HCT116 (cell line): ENCODE measurements around the gene CAPN5. TPM values are rescaled to one million over a fixed set of nuclear protein-coding genes. Genes with fewer than 3 reads are reported as not detected.

Experiments used
- ATAC-seq: fragments of 200-7000 bp; cut with Tn5 transposase; 2 replicates; pipeline ENCODE4 v1.9.1; 2020; ENCODE audit warnings: mild to moderate bottlenecking, moderate library complexity
- BruUV-seq: library from RNA; stranded (reverse); fragments of 400-500 nt; replicated peaks from 2 replicates; lab custom pipeline; 2021; lab: Mats Ljungman, UMichigan
- CTCF ChIA-PET: fragments of 300-600 bp; sonication (Branson Sonifier 250); formaldehyde crosslinking; loops from one replicate; lab custom pipeline; 2021; ENCODE audit warnings: antibody characterized with exemption; lab: Charles Lee
- POLR2A ChIA-PET: fragments of 300-600, 350-600 bp; sonication (Branson Sonifier 250); formaldehyde crosslinking; loops from one replicate; lab custom pipeline; 2021; ENCODE audit warnings: antibody characterized with exemption; lab: Charles Lee
- RAD21 ChIA-PET, 2 experiments: fragments of 300-600 bp; sonication (Branson Sonifier 250); formaldehyde crosslinking; loops; one replicate each; lab custom pipeline; 2023; ENCODE audit warnings: low total read pairs in 2 of 2; ENCODE audit not compliant: uncharacterized antibody in 2 of 2, unreplicated experiment in 2 of 2, low non-redundant PET in 1 of 2; lab: Charles Lee
- DNase-seq: peaks from one replicate; pipeline ENCODE4 v3.0.0-alpha.2; 2010; ENCODE audit warnings: low read depth, low spot score
- H2AFZ ChIP-seq: fragments of 200-600 bp; shearing (Covaris generic), sonication (generic); 2 replicates; pipeline ENCODE4 v1.6.1; 2017; ENCODE audit warnings: low read depth, mixed run types, mixed read lengths, antibody characterized with exemption, low read length; ENCODE audit not compliant: poor library complexity, severe bottlenecking
- H3K27ac ChIP-seq: 2 replicates; pipeline ENCODE4 v1.5.1; 2012; ENCODE audit warnings: low read depth, low read length
- H3K27me3 ChIP-seq: fragments of 200-600 bp; sonication (generic); 2 replicates; pipeline ENCODE4 v1.6.1; 2016; ENCODE audit warnings: mixed run types, low read length, mixed read lengths; ENCODE audit not compliant: insufficient read depth
- H3K36me3 ChIP-seq, 2 experiments: fragments of 200-500 bp in 1 of 2; fragments of 200-600 bp in 1 of 2; sonication (Bioruptor generic) in 1 of 2; sonication (generic) in 1 of 2; 2 replicates each; pipeline versions ENCODE4 v1.5.1 to v1.6.1; 2014 to 2016; ENCODE audit warnings: low read length in 2 of 2, inconsistent platforms in 1 of 2, mixed read lengths in 1 of 2, mixed run types in 1 of 2; ENCODE audit not compliant: insufficient read depth in 2 of 2, control insufficient read depth in 1 of 2
- H3K4me1 ChIP-seq, 2 experiments: fragments of 200-600 bp in 1 of 2; sonication (generic) in 1 of 2; 2 replicates each; pipeline versions ENCODE4 v1.5.1 to v1.6.1; 2012 to 2017; ENCODE audit warnings: low read length in 2 of 2, inconsistent platforms in 1 of 2, mild to moderate bottlenecking in 1 of 2, mixed read lengths in 1 of 2, mixed run types in 1 of 2, moderate library complexity in 1 of 2; ENCODE audit not compliant: insufficient read depth in 2 of 2, control insufficient read depth in 1 of 2
- H3K4me2 ChIP-seq: fragments of 200-600 bp; sonication (generic); 2 replicates; pipeline ENCODE4 v1.6.1; 2017; ENCODE audit warnings: mixed run types, low read length, mixed read lengths
- H3K4me3 ChIP-seq, 2 experiments: fragments of 200-600 bp in 1 of 2; sonication (generic) in 1 of 2; replicated peaks in 1 of 2; 2 replicates each; pipeline ENCODE4 v1.5.1; 2011 to 2016; ENCODE audit warnings: low read length in 2 of 2, control low read depth in 1 of 2, low read depth in 1 of 2, mild to moderate bottlenecking in 1 of 2, mixed read lengths in 1 of 2, mixed run types in 1 of 2
- H3K79me2 ChIP-seq: fragments of 200-600 bp; sonication (generic); 2 replicates; pipeline ENCODE4 v1.6.1; 2017; ENCODE audit warnings: mild to moderate bottlenecking, mixed run types, low read length, moderate library complexity, mixed read lengths; ENCODE audit not compliant: insufficient read depth
- H3K9ac ChIP-seq: fragments of 200-600 bp; sonication (generic); 2 replicates; pipeline ENCODE4 v1.6.1; 2016; ENCODE audit warnings: low read length, mixed read lengths
- H3K9me2 ChIP-seq: fragments of 200-600 bp; sonication (generic), shearing (Covaris generic); 2 replicates; pipeline ENCODE4 v1.6.1; 2017; ENCODE audit warnings: mixed run types, mild to moderate bottlenecking, moderate library complexity; ENCODE audit not compliant: insufficient read depth
- H3K9me3 ChIP-seq, 2 experiments: fragments of 200-500 bp in 1 of 2; fragments of 200-600 bp in 1 of 2; sonication (Bioruptor generic) in 1 of 2; sonication (generic) in 1 of 2; 2 replicates each; pipeline ENCODE4 v1.6.1; 2014 to 2017; ENCODE audit warnings: low read length in 2 of 2, mixed read lengths in 2 of 2, inconsistent platforms in 1 of 2, low read depth in 1 of 2, mild to moderate bottlenecking in 1 of 2, mixed run types in 1 of 2, moderate library complexity in 1 of 2; ENCODE audit not compliant: control insufficient read depth in 1 of 2, insufficient read depth in 1 of 2
- H4K20me1 ChIP-seq: fragments of 200-600 bp; sonication (generic), shearing (Covaris generic); 2 replicates; pipeline ENCODE4 v1.6.1; 2017; ENCODE audit warnings: mixed run types, mild to moderate bottlenecking, moderate library complexity; ENCODE audit not compliant: insufficient read depth
- CBX3 ChIP-seq: IDR thresholded peaks from 2 replicates; pipeline ENCODE4 v1.6.1; 2012; ENCODE audit warnings: low read depth
- CTCF ChIP-seq, 3 experiments: fragments of 200-600 bp in 1 of 3; sonication (generic) in 1 of 3; IDR thresholded peaks in 2 of 3; conservative IDR thresholded peaks in 1 of 3; 2 replicates each; pipeline ENCODE4 v1.5.1; 2012 to 2017; ENCODE audit warnings: low read depth in 2 of 3, low read length in 2 of 3, antibody characterized with exemption in 1 of 3, borderline replicate concordance in 1 of 3, control low read depth in 1 of 3, mild to moderate bottlenecking in 1 of 3, mixed read lengths in 1 of 3, mixed run types in 1 of 3, moderate library complexity in 1 of 3; ENCODE audit not compliant: insufficient read depth in 1 of 3
- ELF1 ChIP-seq: IDR thresholded peaks from 2 replicates; pipeline ENCODE4 v1.6.1; 2012; ENCODE audit warnings: low read depth, borderline replicate concordance
- EZH2 ChIP-seq: fragments of 200-600 bp; sonication (generic); IDR thresholded peaks from 2 replicates; pipeline ENCODE4 v1.6.1; 2017; ENCODE audit warnings: antibody characterized with exemption, mixed run types
- POLR2A ChIP-seq: IDR thresholded peaks from 2 replicates; pipeline ENCODE4 v1.7.0; 2011; ENCODE audit warnings: borderline replicate concordance; ENCODE audit not compliant: insufficient read depth, insufficient read length; ENCODE audit errors: extremely low read depth
- POLR2AphosphoS5 ChIP-seq: IDR thresholded peaks from 2 replicates; pipeline ENCODE4 v1.6.1; 2011; ENCODE audit warnings: mild to moderate bottlenecking, low read depth, low read length, moderate library complexity
- REST ChIP-seq: IDR thresholded peaks from 2 replicates; pipeline ENCODE4 v1.6.1; 2012; ENCODE audit warnings: low read depth
- SP1 ChIP-seq: IDR thresholded peaks from 2 replicates; pipeline ENCODE4 v1.6.1; 2012; ENCODE audit warnings: low read depth
- SRF ChIP-seq: IDR thresholded peaks from 2 replicates; pipeline ENCODE4 v1.6.1; 2012; ENCODE audit warnings: low read depth
- YY1 ChIP-seq: IDR thresholded peaks from 2 replicates; pipeline ENCODE4 v1.6.1; 2011; ENCODE audit warnings: low read length, low read depth, moderate library complexity, mild to moderate bottlenecking; ENCODE audit not compliant: insufficient replicate concordance; ENCODE audit errors: extremely low read depth
- intact Hi-C: fragments of 100-400 bp; cut with micrococcal nuclease; formaldehyde crosslinking; loops from 2 replicates; pipeline ENCODE4 v1.10.0; 2022
- total RNA-seq: library from RNA; stranded (reverse); gene quantifications from one replicate; pipeline ENCODE4 v1.2.1, GENCODE V29; 2021; ENCODE audit not compliant: unreplicated experiment
- TF ChIP-seq, protein P1 (sequence below): IDR thresholded peaks from 2 replicates; pipeline ENCODE4 v1.6.1; 2012

The CAPN5 gene
- total RNA-seq, 1 experiment from 2014 or later, result 8.6 TPM

DNA sequence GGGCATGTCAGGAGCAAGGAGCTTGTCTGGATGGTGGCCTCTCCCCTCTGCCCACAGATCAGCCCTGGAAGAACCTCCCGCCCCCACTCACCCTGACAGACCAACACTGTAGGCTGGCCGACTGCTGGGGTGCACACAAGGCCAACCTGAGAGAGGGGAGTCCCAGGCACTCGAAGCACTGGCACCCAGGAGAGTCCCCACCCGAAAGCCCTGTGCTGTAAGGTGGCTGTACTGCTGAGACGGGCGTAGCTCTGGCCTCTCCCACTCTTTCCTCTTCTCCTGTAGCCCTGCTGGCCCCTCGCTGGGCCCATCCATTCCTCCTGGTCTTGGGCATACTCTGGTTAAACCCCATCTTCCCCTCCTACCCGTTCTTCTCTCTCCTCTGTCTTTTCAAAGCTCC lies 101.0 kb downstream of the CAPN5 start (continued):
- TF ChIP-seq CTCF (IDR thresholded peaks at IDR 0.05 in 2 of 3, conservative IDR thresholded peaks at IDR 0.05 in 1 of 3; ENCODE audit: borderline replicate concordance in 1 of 3, insufficient read depth in 1 of 3, low read depth in 2 of 3, low read length in 2 of 3) (no peak), POLR2AphosphoS5 (no peak), POLR2A (no peak)
- TF ChIP-seq, protein P1, sequence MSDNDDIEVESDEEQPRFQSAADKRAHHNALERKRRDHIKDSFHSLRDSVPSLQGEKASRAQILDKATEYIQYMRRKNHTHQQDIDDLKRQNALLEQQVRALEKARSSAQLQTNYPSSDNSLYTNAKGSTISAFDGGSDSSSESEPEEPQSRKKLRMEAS, result no peak

- Histone ChIP-seq H3K27ac (no peak overlapping the region), H2AFZ (no peak overlapping the region), H3K9me2 (no peaks in the 10 kb centered on the region), H3K4me1 (no peaks in the 10 kb centered on the region), H3K4me3 (no peak overlapping the region), H3K36me3 (no peaks in the 10 kb centered on the region), H3K27me3 (no peaks in the 10 kb centered on the region), H3K79me2 (no peaks in the 10 kb centered on the region), H3K9me3 (no peaks in the 10 kb centered on the region), H3K9ac (no peak overlapping the region), H3K4me2 (no peak overlapping the region), H4K20me1 (no peaks in the 10 kb centered on the region)
- POLR2A ChIA-PET, result no interaction called here
- ATAC-seq, result no peak
- BruUV-seq, result no TSS peak
- intact Hi-C loops, result no loop called here
- RAD21 ChIA-PET, result no interaction called here
- DNase-seq, result no peak
- CTCF ChIA-PET, result no interaction called here
- TF ChIP-seq POLR2AphosphoS5, result no peak
- TF ChIP-seq ELF1, result no peak
- no peak for TF ChIP-seq POLR2A
- no peak for TF ChIP-seq CBX3
- TF ChIP-seq SP1, result no peak
- no peak for TF ChIP-seq SRF
- TF ChIP-seq REST, result no peak
- no peak for TF ChIP-seq YY1
- no peak for TF ChIP-seq EZH2
These were observed 103.3 kb downstream of the CAPN5 start for GRCh38 chr11:77170107-77170506.
